Left lobe of liver (tissue), 2 donors: ENCODE data around the gene PCCA. TPM values are rescaled to one million over a fixed set of nuclear protein-coding genes. Genes with fewer than 3 reads are reported as not detected.
"Not testable (repeated sequence)": the region's sequence is repeated elsewhere in the genome, so short reads cannot be mapped to it uniquely, and the experiment has no call there.

Source experiments
- ATAC-seq: fragments of 200-7000 bp; cut with Tn5 transposase; one replicate; pipeline ENCODE4 v1.9.1; 2020; ENCODE audit warnings: mild to moderate bottlenecking, moderate library complexity
- DNase-seq: peaks from one replicate; pipeline ENCODE4 v3.0.0-alpha.2; 2020; ENCODE audit warnings: low spot score
- total RNA-seq: library from RNA; stranded (reverse); gene quantifications from one replicate; pipeline ENCODE4 v1.2.1, GENCODE V29; 2021
- donor health status: DM: no; HTN: no; CAD: no; lungs with moderate emphysema.
- donor health status: DM: no; HTN: yes; CAD: no.

The PCCA gene
- total RNA-seq, 1 donor from 2014 or later: 83.5 TPM

DNA sequence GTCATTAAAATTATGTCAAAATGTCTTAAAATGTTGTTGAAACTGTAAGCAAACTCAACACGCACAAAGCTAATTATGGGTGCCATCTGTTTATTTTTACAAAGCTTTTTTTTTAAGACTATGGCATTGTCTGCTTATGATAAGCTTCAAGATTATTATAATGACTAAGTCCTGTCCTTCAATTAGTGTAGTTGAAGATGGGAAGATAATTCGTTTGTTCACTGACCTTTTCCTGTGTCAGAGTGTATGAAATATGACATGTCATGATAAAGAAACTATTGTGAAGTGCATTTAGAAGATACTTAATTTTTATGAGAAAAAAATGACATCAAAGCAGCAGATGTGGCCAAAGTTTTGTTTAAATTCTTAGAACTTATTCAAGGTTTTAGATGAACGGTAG lies 211.3 kb downstream of the PCCA start:
- DNase-seq (no peak), ATAC-seq (no peak)

DNA sequence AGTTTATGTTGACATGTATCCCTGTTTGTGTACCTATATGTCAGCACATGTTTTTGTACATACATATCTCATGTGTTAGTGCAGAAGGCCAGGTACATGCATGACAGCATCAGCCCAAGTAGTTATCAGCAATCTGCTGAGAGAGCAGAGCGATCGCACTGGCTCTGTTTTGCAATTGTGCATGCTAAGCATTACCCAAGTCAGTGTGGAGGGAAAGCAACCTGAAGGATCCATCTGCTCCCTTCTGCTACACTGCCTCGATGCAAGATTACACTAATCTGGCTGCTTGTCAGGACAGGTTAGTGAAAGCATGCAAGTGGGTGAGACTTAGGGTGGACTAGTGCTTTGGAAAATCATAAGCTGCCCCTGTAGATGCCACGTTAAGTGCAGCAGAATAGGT lies 211.8 kb downstream of the PCCA start:
- DNase-seq: no peak
- ATAC-seq: peak; percentile 35

DNA sequence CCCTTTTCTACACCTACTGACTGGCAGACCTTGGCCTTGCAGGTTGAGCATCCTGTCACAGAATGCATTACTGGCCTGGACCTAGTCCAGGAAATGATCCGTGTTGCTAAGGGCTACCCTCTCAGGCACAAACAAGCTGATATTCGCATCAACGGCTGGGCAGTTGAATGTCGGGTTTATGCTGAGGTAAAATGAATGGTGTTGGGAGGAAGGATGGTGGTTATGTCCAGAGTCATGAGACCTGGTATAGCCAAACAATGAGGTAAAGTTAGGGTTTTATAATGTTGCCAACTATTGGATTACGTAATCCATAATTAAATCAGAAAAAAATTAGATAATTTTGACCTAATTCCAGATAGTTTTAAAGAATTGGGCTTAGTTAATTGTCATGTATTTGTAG lies 212.5 kb downstream of the PCCA start:
- peak; percentile 44 for ATAC-seq
- DNase-seq: no peak

DNA sequence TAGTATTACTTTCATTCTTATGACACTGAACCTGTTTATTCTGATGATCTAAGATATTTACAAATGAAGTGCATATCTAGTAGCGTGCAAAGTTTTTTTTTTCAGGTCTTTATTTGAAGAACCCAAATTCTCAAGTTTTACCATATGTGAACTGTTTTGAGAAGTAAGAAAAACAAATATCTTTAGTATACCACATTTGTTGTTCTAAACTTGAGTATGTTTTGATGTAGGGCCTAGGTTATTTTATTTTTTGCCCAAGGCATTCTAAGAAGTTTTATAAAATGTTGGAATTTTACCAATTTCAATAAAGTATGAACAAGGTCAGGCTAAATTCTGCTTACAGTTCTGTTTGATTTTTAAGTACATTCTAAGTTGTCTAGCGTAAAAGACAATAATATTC lies 213.5 kb downstream of the PCCA start:
- ATAC-seq (no peak), DNase-seq (no peak)

DNA sequence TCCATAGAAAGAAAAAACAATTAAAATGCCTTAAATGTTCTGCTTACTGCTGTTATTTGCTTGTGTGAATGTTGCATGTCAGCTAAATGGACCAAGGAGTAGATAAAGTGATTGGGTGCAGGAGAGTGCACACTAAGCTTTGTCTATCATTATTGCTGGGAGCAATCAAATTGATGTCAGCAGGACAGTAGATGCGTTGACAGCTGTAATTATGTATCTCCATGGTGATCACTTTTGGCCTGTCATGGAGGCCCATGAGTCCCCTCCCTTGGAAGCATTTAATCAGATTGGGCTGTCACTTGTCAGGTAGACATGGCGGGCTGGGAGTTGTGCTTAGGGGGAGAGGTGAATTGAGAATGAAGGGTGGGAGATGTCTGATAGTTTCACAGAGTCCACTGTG lies 215.3 kb downstream of the PCCA start:
- no peak for DNase-seq
- ATAC-seq: no peak

DNA sequence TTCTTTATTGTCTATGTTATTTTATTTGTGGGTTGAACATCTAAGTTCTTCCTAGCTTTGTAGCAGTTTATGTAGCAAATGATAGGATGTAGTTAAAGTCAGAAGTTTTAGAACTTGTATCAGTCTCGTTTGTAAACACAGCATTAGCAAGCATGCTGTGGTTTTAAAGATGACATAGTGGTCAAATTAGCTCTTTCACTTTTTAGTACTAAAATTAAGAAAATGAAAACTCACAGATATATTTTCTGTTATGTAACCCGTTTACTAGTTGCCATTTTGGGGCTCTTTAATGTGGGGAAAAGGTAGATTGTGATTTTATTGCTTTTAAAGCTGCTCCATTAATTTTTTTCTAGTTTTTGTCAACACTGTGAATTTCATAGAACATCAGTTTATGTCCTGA lies 216.5 kb downstream of the PCCA start:
- DNase-seq (no peak), ATAC-seq (no peak)

DNA sequence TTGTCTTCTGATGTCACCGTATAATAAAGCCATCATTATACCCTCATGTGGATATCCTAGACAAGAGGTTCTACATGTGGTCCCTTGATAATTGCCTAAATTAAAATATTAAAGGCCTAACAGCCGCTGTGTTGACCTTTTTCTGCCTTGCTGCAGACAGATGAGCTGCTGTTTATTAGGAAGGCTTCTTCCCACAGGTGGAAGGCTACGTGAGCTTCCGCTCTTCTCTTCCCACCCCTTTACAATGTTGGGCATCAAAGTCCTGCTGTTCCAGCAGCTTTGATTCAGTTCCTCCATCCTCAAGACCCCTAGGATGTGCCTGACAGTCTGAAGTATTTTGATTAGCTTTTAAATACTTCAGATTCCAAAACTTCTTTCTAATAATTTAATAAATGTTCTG lies 217.1 kb downstream of the PCCA start:
- ATAC-seq (no peak), DNase-seq (no peak)

DNA sequence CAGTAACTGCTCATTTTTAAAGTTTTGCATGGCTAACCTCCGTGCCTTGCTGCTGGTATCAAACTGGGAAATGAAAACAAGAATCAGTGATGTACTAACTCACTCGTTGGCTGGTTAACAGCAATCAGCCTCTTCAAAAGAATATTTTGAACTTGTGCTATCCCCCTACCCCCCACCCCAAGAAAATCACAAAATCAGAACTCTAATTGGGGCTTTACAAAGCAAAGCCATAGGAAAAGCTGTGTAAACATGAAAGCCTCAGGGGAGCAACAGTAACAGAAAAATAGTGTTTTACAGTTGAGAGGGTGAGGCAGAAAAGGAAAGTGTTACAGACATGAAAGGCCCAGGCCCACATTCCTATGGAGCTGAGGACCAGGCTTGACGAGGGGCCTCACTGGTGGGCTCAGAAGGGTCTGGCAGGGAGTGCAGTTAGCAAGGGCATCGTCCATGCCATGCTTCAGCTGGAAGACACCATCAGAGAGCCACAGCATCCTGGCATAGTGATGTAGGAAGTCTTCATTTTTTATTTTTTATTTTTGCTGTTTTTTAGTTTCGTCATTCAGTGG lies 217.6 kb downstream of the PCCA start:
- DNase-seq (no peak), ATAC-seq (no peak)

DNA sequence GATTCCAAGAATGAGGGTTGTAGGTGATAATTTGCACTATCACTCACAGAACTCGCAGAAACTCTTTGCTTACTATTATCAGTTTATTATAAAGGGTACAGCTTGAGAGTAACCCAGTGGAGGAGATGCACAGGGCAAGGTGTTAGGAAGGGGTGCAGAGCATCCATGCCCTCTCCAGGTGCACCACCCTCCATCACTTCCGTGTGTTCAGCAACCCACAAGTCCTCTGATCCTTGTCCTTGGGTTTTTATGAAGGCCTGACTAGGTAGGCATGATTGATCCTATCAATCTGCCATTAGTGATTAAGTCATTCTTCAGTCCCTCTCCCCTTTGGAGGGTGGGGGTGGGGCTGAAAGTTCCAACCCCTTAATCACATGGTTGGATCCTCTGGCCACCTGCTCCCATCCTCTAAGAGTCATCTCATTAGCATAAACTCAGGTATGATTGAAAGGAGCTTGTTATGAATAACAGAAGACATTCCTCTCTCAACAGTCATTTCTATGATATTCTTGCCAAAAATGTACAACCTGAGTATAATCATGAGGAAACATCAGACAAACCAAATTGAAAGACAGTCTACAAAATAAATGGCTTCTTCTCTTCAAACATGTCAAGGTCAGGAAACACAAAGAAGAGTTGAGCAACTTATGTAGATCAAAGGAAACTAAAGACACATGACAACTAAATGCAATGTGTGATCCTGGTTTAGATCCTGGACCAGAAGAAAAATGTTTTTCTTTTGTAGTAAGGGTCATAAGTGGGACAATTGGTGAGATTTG lies 225.4 kb downstream of the PCCA start:
- ATAC-seq (no peak), DNase-seq (no peak)

DNA sequence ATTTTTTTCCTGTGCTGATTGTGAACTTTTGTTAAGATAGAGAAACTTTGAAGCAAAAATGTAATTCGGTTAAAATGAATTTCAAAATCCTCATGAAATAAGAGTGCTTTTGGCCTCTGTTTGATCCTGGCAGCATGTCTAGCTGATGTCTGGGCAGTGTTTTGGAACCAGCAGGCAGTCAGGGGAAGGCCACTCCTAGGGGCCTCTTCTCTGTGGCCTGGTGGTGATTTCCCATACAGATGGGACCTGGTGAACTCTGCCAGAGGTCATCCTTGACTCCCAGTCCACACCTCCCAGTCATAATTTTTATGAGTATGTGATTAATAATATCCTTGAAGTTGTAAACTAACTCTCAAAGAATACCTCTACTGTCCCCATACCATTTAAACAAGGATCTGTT lies 226.6 kb downstream of the PCCA start:
- ATAC-seq (peak; percentile 14), DNase-seq (no peak)

DNA sequence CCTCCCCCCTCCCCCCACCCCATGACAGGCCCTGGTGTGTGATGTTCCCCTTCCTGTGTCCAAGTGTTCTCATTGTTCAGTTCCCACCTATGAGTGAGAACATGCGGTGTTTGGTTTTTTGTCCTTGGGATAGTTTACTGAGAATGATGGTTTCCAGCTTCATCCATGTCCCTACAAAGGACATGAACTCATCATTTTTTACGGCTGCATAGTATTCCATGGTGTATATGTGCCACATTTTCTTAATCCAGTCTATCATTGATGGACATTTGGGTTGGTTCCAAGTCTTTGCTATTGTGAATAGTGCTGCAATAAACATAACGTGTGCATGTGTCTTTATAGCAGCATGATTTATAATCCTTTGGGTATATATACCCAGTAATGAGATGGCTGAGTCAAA lies 229.6 kb downstream of the PCCA start:
- not testable (repeated sequence) for DNase-seq, ATAC-seq

DNA sequence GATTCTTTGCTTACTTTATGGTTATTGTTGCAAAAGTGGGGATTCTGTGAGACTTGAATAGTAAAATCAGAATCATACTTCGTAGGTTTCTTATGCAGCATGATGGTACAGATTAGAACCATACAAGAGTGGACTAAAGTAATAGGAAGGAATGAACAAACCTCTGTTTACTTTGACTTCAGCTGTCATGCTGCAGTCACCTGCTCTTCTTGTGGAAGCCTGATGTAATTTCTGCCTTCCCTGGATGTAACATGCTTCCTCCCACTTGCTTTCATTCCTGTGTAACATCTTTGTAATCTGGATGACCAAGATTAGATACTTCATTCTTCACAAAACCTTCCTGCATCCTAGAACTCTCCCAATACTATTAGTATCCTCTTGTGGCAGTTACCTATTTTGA lies 235.0 kb downstream of the PCCA start:
- DNase-seq (no peak), ATAC-seq (peak; percentile 30)

DNA sequence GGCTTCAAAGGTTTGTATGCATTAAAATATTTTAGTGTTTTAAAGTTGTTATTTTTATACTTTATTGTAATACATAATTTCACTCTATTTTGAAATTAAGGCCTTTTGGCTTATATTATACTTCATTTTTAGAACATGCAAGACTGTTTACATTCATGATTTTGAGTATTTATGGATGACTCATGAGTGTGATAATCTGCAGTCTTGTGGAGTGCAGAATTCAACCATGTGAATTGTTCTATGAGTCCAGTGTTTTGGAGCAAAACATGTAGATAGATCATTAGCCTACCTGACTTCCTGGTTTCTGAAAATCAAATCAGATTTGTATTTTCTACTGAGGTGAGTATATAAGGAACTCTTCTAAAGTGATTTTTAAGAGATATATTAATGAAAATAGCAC lies 241.8 kb downstream of the PCCA start:
- DNase-seq (no peak), ATAC-seq (no peak)

DNA sequence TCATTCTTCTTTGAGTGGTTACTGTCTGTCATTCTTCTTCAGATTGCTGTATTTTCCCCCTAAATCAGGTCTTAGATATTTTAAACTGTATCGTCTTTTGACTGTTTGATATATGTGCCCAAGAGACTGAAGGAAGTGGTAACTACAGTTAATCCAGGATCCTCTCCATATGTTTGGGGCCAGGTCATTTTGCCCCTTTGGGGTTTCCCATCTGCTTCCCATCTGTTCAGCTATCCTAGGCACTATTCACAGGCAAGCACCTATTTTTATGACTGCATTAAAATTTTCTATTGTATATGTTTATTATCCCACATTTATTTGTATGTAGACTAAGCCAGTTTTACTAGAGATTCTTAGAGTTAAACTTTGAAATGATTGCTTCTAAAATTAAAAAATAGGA lies 244.2 kb downstream of the PCCA start:
- DNase-seq (no peak), ATAC-seq (no peak)

DNA sequence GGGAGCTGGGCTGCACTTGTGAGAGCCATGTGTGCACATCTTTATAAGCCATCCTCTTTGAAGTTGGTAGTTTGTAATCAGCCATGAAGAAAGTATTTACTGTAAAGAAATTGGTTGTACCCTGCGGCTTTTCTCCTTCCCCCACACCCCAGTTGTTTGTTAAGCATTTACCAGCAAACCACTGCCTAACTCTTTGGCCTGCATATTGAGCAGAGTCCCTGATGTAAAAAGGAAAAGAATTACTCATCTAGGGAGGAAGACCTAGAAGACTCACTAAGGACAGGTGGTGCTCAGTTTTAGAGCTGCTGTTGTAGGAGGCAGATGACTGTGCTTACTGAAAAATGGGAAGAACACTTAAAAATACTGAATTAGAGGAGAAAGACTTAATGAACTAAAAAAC lies 245.3 kb downstream of the PCCA start:
- ATAC-seq: no peak

DNA sequence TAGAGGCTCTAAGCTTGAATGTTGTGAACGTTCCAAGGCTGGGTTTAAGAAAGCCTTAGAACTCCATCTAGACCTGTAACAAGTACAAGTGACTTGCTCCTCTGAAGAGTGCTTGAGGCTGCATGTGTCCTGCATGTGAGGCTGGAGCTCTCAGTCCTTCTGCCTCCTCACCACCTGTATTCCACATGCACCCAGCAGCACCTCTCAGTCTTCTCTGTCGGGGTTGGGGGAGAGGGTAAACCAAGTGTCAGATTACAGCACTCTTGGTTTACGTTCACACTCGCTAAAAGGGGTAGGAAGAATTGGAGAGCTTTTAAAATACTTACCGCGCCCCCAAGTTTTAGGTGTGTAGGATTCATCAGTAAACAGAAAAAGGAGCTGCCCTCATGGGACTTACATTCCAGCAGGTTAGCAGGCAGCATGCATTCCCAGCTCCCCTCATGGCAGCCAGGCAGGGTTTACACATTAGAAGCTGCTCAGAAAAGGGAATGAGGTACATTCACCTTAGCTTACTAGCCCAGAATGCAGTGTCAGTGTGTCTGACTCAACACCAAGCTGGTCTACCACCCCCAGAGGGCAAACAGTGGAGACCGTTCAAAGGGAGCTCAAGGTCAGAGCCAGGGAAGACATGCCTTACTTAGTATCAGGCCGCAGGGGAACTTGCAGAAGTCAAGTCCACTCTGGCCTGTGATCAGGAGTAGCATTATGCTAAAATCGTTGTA lies 248.1 kb downstream of the PCCA start:
- ATAC-seq: no peak
- no peak for DNase-seq

More for the DNA sequence above, 245.3 kb downstream of the PCCA start:
- no peak for DNase-seq

DNA sequence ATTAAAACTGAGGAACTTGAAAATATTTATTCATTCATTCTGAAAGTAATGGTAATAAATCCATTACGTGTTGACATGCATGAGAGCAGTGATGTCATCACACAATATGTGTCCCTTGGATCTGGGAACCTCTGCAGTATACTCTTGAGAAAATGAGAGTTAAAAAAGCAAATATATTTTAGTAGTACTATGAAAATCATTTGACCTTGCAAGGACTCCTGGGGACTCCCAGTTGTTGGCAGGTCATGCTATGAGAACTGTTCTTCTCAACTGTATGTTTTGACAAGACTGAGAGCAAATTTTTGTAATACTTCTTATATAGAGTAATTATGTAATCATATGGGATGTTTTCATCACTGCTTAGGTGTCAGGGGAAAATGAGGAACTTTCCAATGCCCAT lies 249.4 kb downstream of the PCCA start:
- no peak for ATAC-seq
- DNase-seq: no peak

DNA sequence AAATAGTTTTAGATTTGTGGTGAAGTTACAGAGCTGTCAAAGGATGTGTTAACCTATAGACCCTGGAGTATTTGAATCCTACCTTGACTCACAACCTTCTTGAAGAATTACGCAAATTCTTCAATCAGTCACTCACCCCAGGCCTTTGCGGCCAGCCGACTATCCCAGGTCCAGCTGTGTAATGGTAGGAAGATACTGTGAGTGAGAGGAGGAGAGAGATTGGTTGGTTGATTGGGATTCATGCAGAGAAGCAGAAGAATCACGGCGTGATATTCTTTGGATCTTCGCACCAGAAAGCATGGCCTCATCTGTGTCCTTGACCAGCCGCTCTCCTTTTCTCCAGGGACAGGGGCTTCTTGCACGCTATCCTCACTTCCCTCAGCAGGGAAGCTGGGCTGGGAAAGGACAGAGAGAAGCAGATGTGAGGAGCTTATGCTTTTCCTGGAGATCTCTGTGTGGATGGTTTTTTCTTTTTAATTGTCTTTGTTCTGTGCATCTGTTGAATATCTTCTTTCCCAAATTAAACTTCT lies 250.6 kb downstream of the PCCA start:
- DNase-seq (no peak), ATAC-seq (no peak)

DNA sequence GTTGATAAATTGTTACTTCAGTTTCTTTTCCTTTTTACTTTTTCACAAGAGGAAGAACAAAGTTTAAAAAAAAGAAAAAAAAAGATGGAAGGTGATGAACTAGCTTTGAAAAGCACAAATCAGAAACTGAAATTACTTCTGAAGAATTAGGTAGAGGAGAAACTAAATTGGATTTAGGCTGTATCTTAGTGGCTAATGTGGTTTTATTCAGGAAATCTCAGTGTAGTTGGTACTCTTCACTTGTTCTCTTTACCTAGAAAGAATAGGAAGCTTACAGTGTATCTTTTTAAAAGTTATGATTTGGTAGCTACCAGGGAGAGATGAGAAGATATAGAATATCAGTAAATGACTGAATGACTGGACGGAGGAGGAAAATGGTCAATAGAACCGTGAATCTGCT lies 252.0 kb downstream of the PCCA start:
- DNase-seq: no peak
- ATAC-seq: no peak

DNA sequence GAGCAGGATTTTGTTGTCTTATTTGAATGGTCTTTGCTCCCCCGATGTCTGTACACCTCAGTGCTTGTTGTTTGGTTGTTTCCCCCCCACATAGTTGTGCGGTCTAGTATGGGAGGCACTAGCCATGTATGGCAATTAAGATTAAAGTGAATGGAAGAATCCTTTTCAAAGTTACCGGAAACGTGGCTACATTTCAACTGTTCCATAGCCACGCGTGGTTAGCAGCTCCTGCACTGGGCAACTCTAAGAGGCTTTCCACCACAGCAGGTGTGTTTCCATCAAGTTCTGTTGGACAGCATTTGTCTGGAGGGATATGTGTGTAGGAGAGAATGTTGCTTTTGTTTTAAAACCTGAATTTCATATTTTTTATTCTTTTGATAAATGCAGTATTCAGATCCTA lies 252.4 kb downstream of the PCCA start:
- ATAC-seq: no peak
- no peak for DNase-seq

DNA sequence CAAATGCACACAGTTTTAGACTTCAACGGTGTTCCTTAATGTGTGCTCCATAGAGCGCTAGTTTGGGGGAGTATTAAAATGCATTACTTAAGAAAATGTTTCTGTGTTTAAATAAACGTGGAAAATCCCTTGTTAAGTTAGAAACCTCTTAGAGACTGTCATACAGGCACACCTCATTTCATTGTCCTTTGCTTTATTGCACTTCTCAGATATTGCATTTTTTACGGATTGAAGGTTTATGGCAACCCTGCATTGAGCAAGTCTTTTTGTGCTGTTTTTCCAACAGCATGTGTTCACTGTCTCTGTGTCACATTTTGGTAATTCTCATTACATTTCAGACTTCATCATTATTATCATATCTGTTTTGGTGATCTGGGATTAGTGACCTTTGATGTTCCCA lies 255.7 kb downstream of the PCCA start:
- no peak for DNase-seq
- ATAC-seq: no peak

DNA sequence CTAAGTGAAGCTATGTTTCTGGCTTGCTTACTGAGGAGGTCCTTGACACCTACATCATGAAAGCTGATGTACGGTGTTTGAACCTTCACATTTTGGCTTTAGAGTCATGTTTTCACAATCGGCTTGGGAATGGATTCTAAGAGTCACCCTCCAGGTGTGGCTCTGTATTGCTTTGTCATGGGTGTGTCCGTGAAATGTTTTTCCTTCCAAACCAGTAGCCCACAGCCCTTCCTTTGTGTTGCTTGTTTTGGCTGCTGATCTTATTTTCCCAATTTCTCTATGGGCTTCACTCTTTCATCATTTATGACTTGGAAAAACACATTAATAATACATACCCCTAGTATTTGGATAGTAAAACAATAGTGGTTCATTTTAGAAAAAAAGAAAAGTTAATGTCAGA lies 259.1 kb downstream of the PCCA start:
- DNase-seq (no peak), ATAC-seq (peak; percentile 48)
